ENCODE data around the gene OTULINL.

Gene OTULINL

DNA sequence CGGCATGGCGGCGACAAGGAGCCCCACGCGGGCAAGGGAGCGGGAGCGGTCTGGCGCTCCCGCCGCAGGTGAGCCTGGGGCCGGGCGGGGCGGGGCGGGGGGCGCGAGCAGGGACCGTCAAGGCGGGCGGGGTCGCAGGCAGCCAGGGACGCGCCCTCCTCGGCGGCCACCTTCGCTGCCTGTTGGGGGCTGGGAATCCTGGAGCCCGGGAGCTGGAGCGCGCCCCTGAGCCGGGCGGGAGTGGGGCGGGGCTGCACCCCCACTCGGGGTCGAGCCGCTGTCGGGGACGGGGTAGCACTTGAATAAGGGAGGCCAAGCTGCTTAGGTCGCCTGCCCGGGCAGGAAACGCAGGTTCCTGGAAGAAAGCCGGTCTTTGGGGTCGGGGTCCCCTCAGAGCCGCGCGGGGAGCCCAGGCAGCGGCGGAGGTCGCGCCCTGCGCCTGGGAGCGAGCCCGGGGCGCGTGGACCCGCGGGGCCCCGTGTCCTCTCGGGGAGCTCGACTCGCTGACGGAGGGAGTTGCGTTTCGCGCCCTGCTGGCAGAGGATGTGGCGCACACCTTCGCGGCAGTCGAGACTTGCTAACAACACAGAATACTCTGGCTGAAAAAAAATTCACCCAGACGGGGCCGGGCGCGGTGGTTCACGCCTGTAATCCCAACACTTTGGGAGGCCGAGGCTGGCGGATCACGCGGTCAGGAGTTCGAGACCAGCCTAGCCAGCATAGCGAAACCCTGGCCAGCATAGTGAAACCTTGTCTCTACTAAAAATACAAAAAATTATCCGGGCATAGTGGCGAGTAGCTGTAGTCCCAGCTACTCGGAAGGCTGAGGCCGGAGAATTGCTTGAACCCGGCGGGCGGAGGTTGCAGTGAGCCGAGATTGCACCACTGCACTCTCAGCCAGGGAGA, 552 bp downstream of the OTULINL start:
- DNase-seq: peak; percentile 34 to 75
- intact Hi-C loops (cut with DNase I; ENCODE audit: low total_unique reads): no loop called here
- peak overlapping the region; percentile 32 to 42 for H3K27ac ChIP-seq

DNA sequence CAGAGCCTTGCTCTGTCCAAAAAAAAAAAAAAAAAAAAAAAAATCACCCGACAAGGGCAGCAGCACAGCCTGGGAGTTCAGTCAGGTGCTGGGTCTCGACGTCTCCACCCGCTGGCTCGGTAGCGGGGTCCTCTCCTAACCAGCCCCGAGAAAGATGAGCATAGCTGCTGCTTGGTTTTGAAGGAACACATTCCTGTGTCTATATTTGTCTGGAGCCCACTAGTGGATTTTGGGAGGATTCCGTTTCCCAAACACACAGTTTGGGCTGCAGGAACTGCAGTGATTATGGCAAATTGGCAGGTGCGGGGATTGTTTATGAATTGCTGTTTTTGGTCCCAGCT, 1.2 kb downstream of the OTULINL start:
- H3K27ac ChIP-seq: no peak overlapping the region
- intact Hi-C loops (cut with DNase I; ENCODE audit: low total_unique reads): no loop called here
- no peaks in the 10 kb centered on the region for H3K36me3 ChIP-seq
- DNase-seq: no peak
- no peaks in the 10 kb centered on the region for H3K9me3 ChIP-seq
- TF ChIP-seq, protein P1, sequence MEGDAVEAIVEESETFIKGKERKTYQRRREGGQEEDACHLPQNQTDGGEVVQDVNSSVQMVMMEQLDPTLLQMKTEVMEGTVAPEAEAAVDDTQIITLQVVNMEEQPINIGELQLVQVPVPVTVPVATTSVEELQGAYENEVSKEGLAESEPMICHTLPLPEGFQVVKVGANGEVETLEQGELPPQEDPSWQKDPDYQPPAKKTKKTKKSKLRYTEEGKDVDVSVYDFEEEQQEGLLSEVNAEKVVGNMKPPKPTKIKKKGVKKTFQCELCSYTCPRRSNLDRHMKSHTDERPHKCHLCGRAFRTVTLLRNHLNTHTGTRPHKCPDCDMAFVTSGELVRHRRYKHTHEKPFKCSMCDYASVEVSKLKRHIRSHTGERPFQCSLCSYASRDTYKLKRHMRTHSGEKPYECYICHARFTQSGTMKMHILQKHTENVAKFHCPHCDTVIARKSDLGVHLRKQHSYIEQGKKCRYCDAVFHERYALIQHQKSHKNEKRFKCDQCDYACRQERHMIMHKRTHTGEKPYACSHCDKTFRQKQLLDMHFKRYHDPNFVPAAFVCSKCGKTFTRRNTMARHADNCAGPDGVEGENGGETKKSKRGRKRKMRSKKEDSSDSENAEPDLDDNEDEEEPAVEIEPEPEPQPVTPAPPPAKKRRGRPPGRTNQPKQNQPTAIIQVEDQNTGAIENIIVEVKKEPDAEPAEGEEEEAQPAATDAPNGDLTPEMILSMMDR (IDR thresholded peaks at IDR 0.05): no peak
- peaks cover 0 to 13% of the 10 kb centered on the region in 2 donors for H3K27me3 ChIP-seq
- peak overlapping the region; percentile 62 to 70 for H3K4me3 ChIP-seq
- H3K4me1 ChIP-seq: peaks cover 0 to 26% (median 16%) of the 10 kb centered on the region in 4 donors

More for the DNA sequence above, 552 bp downstream of the OTULINL start:
- TF ChIP-seq, protein P1 (IDR thresholded peaks at IDR 0.05): peak in 1 of 2 experiments; percentile 12
- H3K9me3 ChIP-seq: no peaks in the 10 kb centered on the region
- H3K4me1 ChIP-seq: peaks cover 0 to 26% (median 16%) of the 10 kb centered on the region in 4 donors
- H3K4me3 ChIP-seq: peak overlapping the region; percentile 62 to 70
- no peaks in the 10 kb centered on the region for H3K36me3 ChIP-seq
- H3K27me3 ChIP-seq: peaks cover 0 to 19% of the 10 kb centered on the region in 2 donors

DNA sequence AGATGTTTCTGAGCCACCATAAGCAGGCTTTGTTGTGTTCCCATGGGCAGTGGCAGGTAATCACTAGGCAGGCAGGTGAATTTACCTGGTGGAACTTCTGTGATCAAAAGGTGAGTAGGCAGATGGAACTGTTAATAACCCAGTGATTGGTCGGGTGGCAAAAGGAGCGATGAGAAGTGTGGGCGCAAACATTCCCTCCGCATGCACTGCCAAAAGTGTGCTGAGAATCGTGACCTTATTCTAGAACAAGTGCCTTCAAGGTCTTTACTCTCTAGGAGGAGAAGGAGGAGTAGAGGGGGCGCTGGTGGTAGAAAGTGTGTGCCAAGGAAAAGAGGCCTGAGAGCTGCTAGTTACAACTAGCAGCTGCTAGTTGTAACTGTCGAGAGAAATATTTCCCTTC, 3.3 kb downstream of the OTULINL start:
- DNase-seq: no peak
- no peak overlapping the region for H3K4me3 ChIP-seq
- no peak overlapping the region for H3K27ac ChIP-seq
- intact Hi-C loops (cut with DNase I; ENCODE audit: low total_unique reads): no loop called here
- H3K9me3 ChIP-seq: no peaks in the 10 kb centered on the region
- TF ChIP-seq, protein P1 (IDR thresholded peaks at IDR 0.05): no peak
- H3K36me3 ChIP-seq: no peaks in the 10 kb centered on the region
- peaks cover 0 to 26% (median 16%) of the 10 kb centered on the region in 4 donors for H3K4me1 ChIP-seq
- no peaks in the 10 kb centered on the region for H3K27me3 ChIP-seq

DNA sequence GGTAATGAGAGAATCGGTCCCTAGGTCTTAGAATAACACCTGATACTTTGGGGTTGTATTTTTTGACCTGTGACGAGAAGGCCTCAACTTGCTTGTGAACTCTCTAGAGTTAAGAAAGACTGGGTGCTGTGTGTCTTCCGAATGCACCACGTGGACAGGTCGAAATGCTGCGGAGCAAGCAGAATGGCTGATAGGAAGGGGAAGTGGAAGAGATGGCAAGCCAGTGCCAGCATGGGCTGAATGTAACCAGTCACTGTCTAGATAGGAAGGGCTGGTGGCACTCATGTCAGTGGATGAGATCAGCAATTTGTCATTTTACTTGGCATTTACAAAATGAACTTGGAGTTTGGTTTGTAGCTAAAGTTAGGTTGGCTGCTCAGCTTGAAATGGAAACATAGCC, 5.6 kb downstream of the OTULINL start:
- intact Hi-C loops (cut with DNase I; ENCODE audit: low total_unique reads): no loop called here
- H3K27ac ChIP-seq: no peak overlapping the region
- DNase-seq: peak; percentile 67 to 75
- H3K36me3 ChIP-seq: no peaks in the 10 kb centered on the region
- TF ChIP-seq, protein P1 (IDR thresholded peaks at IDR 0.05): no peak
- H3K4me1 ChIP-seq: peaks cover 0 to 9% (median 5%) of the 10 kb centered on the region in 4 donors
- no peaks in the 10 kb centered on the region for H3K9me3 ChIP-seq
- no peak overlapping the region for H3K4me3 ChIP-seq
- no peaks in the 10 kb centered on the region for H3K27me3 ChIP-seq

DNA sequence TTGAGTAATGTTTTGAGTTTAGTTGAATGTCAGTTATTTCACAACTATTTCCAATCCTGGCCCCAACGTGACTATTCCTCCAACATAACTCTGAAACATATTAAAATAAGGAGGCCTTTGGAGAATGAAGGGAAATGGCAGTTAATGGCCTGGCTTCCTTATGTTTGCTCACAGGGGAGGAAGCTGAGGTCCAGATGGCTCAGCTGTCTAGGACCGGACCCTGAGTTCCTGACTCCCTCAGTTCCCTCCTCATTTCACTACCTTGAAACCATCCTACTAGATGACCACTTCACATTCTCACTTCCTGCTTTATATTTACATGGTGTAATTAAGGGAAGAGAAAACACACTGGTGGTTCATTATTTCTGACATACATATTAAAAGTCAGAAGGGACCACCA, 6.6 kb downstream of the OTULINL start:
- TF ChIP-seq, protein P1 (IDR thresholded peaks at IDR 0.05): no peak
- intact Hi-C loops (cut with DNase I; ENCODE audit: low total_unique reads): no loop called here
- Histone ChIP-seq H3K4me3 (no peak overlapping the region), H3K27me3 (no peaks in the 10 kb centered on the region), H3K36me3 (no peaks in the 10 kb centered on the region), H3K27ac (no peak overlapping the region), H3K9me3 (no peaks in the 10 kb centered on the region), H3K4me1 (no peaks in the 10 kb centered on the region)
- no peak for DNase-seq
